ENCODE measurements around the gene HMOX1. TPM values are rescaled to one million over a fixed set of nuclear protein-coding genes. Genes with fewer than 3 reads are reported as not detected.
A peak's percentile ranks its signal among the peaks of the same experiment; 100 is the strongest.

Gene HMOX1, protein sequence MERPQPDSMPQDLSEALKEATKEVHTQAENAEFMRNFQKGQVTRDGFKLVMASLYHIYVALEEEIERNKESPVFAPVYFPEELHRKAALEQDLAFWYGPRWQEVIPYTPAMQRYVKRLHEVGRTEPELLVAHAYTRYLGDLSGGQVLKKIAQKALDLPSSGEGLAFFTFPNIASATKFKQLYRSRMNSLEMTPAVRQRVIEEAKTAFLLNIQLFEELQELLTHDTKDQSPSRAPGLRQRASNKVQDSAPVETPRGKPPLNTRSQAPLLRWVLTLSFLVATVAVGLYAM
- total RNA-seq: 1 to 10 TPM in 1 of 2 experiments, under 1 TPM in 1; 0.88 to 6.0 TPM

DNA sequence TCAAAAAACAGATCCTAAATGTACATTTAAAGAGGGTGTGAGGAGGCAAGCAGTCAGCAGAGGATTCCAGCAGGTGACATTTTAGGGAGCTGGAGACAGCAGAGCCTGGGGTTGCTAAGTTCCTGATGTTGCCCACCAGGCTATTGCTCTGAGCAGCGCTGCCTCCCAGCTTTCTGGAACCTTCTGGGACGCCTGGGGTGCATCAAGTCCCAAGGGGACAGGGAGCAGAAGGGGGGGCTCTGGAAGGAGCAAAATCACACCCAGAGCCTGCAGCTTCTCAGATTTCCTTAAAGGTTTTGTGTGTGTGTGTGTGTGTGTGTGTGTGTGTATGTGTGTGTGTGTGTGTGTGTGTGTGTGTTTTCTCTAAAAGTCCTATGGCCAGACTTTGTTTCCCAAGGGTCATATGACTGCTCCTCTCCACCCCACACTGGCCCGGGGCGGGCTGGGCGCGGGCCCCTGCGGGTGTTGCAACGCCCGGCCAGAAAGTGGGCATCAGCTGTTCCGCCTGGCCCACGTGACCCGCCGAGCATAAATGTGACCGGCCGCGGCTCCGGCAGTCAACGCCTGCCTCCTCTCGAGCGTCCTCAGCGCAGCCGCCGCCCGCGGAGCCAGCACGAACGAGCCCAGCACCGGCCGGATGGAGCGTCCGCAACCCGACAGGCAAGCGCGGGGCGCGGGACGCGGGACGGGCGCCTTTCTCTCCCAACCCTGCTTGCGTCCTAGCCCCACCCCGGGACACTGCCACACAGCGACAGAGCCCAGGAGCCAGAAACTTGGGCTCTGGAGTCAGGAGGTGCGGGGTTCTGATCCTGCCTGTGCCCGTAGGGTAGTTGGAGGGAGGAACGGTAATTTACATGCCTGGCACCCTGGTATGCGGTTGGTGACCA, at the start of gene HMOX1:
HMOX1 (plus strand) TSS at position 560 of the 887 bp plus-strand sequence; CDS start at position 638, 78 bp downstream.
- Mint-ChIP-seq H3K36me3 (no peaks in the 10 kb centered on the region), H3K4me3 (peak within 1 kb of the TSS; percentile 58), H3K9me3 (ENCODE audit: low read depth) (no peaks in the 10 kb centered on the region), H3K27me3 (peaks cover 33% of the 10 kb centered on the region), H3K27ac (peak within 1 kb of the TSS; percentile 28), H3K4me1 (peaks cover 23% of the 10 kb centered on the region)
- CTCF ChIA-PET: interaction anchor here (0.8 to 1.2 kb wide), 2 partner anchors 30 to 114 kb away, joined by 3 to 4 read pairs; no protein-coding TSS in a partner anchor
- DNase-seq (peak; percentile 79), ATAC-seq (peak; percentile 93)

DNA sequence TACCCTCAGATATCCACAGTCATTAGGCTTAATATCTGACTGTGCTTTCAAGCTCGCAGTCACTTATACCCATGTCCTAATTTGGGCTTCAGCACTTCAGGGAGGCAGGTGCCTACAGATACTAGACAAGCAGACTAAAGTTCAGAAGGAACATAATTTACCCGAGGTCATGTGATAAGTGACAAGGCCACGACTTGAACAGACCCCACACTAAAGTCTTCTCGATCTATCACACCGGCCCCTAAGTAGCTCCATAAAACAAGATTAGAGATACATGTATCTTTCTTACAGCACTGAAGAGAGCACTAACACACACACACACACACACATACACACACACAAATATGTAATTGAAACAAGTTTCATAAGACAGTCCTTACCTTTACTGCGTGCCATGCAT, 48.6 kb upstream of the HMOX1 start:
- H3K4me3 Mint-ChIP-seq: no peak overlapping the region
- H3K36me3 Mint-ChIP-seq: peaks cover 2% of the 10 kb centered on the region
- H3K9me3 Mint-ChIP-seq (ENCODE audit: low read depth): no peaks in the 10 kb centered on the region
- ATAC-seq (no peak), DNase-seq (no peak)
- H3K27ac Mint-ChIP-seq: no peak overlapping the region
- H3K27me3 Mint-ChIP-seq: no peaks in the 10 kb centered on the region
- H3K4me1 Mint-ChIP-seq: peaks cover 42% of the 10 kb centered on the region
- CTCF ChIA-PET: interaction anchor here (0.6 to 2.0 kb wide), 3 partner anchors 9 to 615 kb away, joined by 3 to 4 read pairs (median 3); no protein-coding TSS in a partner anchor

DNA sequence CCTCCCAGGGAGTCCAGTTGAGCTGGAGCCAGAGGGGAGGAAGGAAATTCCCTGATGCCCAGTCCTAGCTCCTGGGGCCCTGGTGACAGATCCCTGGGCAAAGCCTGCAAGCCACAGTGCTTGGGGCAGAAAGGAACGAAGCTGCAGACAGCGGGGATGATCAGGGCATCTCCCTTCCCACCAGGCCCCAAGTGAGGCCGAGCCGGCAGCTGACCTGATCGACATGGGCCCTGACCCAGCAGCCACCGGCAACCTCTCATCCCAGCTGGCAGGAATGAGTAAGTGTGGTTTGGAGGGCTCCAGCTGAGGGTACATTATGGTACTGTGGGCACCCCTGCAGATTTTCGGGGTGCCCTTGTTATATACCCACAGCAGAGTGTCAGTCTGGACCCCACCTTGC, 47.7 kb upstream of the HMOX1 start:
- DNase-seq (no peak), ATAC-seq (no peak)
- Mint-ChIP-seq H3K9me3 (ENCODE audit: low read depth) (no peaks in the 10 kb centered on the region), H3K27me3 (no peaks in the 10 kb centered on the region), H3K27ac (no peak overlapping the region), H3K4me3 (no peak overlapping the region), H3K4me1 (peaks cover 41% of the 10 kb centered on the region), H3K36me3 (peaks cover 2% of the 10 kb centered on the region)
- CTCF ChIA-PET: interaction anchor here (0.6 to 0.8 kb wide), 2 partner anchors 71 to 728 kb away, joined by 3 read pairs; no protein-coding TSS in a partner anchor

DNA sequence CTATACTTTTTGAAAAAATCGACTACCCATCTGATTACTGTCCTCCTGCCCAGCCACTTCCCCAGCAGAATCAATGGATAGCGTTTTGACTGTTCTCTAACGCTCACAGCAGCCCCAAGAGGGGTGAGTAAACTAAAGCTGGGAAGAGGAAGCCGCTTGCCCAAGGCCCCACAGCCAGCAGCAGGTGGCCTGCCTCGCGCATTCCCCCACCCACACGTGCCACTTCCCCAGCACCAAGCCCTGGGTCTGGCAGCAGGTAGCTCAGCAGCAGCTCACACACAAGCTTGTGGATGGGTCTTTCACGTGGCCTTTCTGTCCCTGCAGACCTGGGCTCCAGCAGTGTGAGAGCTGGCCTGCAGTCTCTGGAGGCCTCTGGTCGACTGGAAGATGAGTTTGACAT, 46.9 kb upstream of the HMOX1 start:
- Mint-ChIP-seq H3K4me3 (no peak overlapping the region), H3K36me3 (peaks cover 2% of the 10 kb centered on the region), H3K27ac (peak overlapping the region; percentile 31), H3K9me3 (ENCODE audit: low read depth) (no peaks in the 10 kb centered on the region), H3K27me3 (no peaks in the 10 kb centered on the region), H3K4me1 (peaks cover 37% of the 10 kb centered on the region)
- DNase-seq: no peak
- CTCF ChIA-PET: interaction anchor here (0.8 to 1.2 kb wide), 2 partner anchors 9 to 70 kb away, joined by 3 read pairs; no protein-coding TSS in a partner anchor
- ATAC-seq: no peak

DNA sequence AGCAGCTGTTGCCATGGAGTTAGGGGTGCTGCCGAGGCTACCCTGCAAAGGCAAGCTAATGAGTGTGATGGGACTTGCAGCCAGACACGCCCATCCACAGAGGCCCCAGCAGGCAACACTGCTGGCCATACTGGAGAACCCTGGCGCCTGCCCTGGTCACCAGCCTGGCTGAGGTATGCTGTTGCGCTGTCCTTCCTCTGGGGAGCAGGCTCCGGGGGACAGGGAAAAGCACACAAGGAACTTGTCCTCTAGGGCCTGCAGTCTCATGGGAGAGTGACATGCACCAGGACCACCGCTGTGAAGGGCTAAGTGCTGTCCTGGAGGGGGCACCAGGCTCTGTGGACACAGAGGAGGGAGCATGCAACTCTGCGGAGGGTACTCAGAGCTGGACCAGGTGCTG, 45.4 kb upstream of the HMOX1 start:
- H3K36me3 Mint-ChIP-seq: peaks cover 1% of the 10 kb centered on the region
- H3K27ac Mint-ChIP-seq: peak overlapping the region; percentile 65
- CTCF ChIA-PET: no interaction called here

DNA sequence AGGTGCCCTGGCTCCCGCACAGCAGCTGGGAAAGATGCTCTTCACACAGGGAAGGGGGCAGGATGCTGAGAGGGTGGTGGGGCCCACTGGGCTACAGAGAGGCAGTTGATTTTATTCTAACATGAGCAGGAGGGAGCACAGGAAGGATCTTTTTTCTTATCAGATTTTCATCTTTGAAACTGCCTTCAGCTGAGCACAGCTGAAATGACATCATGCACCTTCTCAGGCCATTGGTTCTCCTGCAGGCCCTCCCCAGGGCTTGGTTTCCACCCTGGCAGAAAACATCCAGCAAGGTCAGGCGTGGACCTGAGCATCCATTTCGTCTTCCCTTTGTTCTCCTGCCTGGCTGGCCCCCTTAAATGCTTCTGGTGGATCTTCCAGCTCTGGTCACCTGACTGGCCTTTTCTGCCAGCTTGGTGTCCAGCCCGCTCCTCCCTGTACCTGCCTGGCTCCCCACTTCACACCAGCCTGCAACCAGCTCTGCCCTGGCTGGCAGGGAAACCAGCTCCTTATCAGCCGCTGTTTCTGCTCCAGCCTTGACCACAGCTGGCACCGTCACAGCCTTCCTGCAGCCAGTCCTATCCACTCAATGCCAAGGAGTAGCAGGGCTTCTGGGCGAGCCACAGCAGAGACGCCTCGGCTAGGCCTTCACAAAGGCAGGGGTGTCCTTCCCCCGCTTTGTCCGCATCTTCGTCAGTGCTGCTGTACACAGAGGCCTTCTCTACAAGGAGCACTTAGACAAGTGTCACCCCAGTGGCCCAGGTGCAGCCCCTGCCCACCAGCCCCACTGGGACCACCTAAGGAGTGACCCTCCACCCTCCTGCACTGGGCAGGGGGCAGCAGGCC, 44.7 kb upstream of the HMOX1 start:
- Mint-ChIP-seq H3K27ac (peak overlapping the region; percentile 65), H3K4me3 (no peak overlapping the region), H3K9me3 (ENCODE audit: low read depth) (no peaks in the 10 kb centered on the region), H3K4me1 (peaks cover 19% of the 10 kb centered on the region), H3K27me3 (no peaks in the 10 kb centered on the region), H3K36me3 (peaks cover 1% of the 10 kb centered on the region)
- DNase-seq: no peak
- CTCF ChIA-PET: no interaction called here
- peak; percentile 59 for ATAC-seq

More for the DNA sequence above, 45.4 kb upstream of the HMOX1 start:
- DNase-seq (no peak), ATAC-seq (no peak)
- H3K4me3 Mint-ChIP-seq: no peak overlapping the region
- H3K9me3 Mint-ChIP-seq (ENCODE audit: low read depth): no peaks in the 10 kb centered on the region
- H3K4me1 Mint-ChIP-seq: peaks cover 22% of the 10 kb centered on the region
- no peaks in the 10 kb centered on the region for H3K27me3 Mint-ChIP-seq

DNA sequence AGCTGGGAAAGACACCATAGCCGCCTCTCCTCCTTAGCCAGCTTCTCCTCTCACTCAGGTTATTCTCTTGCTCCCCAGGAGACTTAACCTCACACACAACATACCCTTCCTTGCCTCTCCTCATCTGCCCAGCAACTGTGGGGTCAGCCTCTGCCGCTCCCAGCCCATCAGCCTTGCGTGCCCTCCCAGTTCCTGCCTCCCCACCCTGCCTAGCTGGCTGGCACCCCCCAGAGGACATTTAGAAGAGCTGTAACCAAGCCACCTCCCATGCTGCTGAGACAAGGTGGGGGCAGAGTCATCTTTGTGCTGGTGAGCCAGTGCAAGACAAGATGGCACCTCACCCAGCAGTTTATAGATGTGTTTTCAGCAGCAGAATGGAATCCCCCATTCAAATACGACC, 43.0 kb upstream of the HMOX1 start:
- Mint-ChIP-seq H3K9me3 (ENCODE audit: low read depth) (no peaks in the 10 kb centered on the region), H3K36me3 (peaks cover 1% of the 10 kb centered on the region), H3K4me3 (no peak overlapping the region), H3K27ac (no peak overlapping the region), H3K4me1 (peaks cover 18% of the 10 kb centered on the region), H3K27me3 (no peaks in the 10 kb centered on the region)
- DNase-seq: no peak
- CTCF ChIA-PET: no interaction called here
- peak; percentile 34 for ATAC-seq

DNA sequence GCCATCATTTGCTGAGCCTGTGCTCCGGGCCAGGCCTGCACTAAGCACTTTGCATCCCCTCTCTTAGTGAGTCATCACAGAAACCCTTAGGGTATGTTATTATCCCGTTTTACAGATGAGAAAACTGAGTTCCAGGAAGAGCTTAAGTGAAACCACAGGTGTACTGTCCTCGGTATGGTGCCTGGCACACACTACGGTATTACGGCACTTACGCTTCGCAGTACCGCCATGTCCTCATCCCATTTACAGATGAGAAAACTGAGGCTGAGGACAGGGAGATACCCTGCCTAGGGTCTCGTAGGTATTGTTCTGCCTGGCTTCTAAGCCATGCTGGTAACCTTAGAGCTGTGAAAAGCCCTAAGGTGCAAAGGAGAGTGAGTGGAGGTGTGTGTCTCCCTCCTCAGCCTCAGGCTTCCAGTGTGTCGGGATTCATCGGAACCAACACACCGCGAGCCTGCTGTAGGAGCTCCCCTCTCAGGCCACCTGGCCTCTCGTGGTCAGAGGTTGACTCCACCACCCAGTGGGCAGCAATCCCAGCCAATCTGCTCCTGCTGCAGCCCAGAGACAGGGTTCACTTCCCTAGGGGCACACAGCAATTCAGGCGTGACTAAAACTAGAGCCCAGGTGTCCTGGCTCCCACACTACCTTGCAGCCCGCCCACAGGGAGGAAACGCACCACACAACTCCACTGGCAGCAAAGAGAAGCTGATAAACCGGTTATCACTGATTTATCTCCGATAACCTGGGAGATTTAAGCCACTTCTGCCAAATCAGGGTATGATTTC, 39.6 kb upstream of the HMOX1 start:
- no peak for DNase-seq
- H3K4me3 Mint-ChIP-seq: no peak overlapping the region
- CTCF ChIA-PET: interaction anchor here (0.7 to 1.6 kb wide), 2 partner anchors 9 to 10 kb away, joined by 3 read pairs; no protein-coding TSS in a partner anchor
- peaks cover 4% of the 10 kb centered on the region for H3K4me1 Mint-ChIP-seq
- no peak overlapping the region for H3K27ac Mint-ChIP-seq
- H3K27me3 Mint-ChIP-seq: no peaks in the 10 kb centered on the region
- peaks cover 1% of the 10 kb centered on the region for H3K36me3 Mint-ChIP-seq
- no peak for ATAC-seq
- no peaks in the 10 kb centered on the region for H3K9me3 Mint-ChIP-seq (ENCODE audit: low read depth)

DNA sequence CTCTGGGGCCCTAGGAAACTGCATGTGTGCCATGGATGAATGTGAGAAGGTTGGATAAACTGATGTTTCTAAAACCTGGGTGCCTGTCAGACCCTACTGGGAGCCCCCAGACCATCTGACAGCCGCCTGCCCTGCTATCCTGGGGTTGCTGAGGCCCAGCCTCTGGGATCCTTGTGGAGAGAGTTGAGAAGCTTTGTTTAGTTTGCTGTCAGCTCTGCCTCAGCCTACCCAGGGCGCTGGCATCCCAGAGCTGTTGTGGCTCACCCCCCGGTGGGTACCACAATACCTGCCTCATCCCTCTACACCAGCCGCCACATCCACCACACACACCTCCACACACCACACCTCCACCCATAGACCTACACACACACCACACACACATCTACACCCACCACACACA, 38.5 kb upstream of the HMOX1 start:
- Mint-ChIP-seq H3K4me3 (no peak overlapping the region), H3K9me3 (ENCODE audit: low read depth) (no peaks in the 10 kb centered on the region), H3K27ac (no peak overlapping the region), H3K27me3 (no peaks in the 10 kb centered on the region), H3K4me1 (peaks cover 2% of the 10 kb centered on the region), H3K36me3 (peaks cover 1% of the 10 kb centered on the region)
- DNase-seq: no peak
- ATAC-seq: no peak
- CTCF ChIA-PET: no interaction called here

DNA sequence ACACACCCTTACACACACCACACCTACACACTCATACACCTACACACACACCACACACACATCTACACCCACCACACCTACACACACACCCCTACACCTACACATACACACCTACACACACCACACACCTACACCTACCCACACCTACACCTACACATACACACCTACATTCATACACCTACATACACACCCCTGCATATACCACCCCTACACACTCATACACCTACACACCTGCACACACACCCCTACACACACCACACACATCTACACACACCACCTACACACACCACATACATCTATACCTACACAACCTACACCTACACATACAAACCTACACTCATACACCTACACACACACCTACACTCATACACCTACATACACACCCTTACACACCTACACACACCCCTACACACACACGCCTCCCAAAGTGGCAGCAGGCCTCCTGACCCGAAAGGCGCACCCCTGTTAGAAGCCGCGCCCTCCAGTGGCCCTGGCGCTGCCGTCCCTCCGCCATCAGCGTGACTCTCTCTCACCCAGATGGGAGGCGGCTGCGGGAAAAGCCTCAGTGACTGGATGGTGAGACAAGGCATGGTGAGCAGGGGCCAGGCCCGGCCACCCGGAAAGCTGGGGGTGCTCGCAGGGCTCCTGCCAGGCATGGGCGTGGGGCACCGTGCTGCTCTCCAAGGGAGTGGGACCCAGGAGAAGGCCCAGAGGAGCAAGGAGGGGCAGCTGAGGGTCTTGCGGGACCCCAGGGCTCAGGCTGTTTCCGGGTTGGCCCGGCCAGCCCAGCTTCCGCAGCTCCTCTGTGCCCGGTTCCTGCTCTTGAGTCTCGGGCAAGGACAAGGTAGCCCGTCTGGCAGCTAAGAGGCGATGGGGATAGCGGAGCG, 37.0 kb upstream of the HMOX1 start:
- H3K4me1 Mint-ChIP-seq: peaks cover 2% of the 10 kb centered on the region
- ATAC-seq: no peak
- H3K27me3 Mint-ChIP-seq: no peaks in the 10 kb centered on the region
- CTCF ChIA-PET: interaction anchor here (0.9 kb wide), 1 partner anchor 15 kb away, joined by 3 read pairs; no protein-coding TSS in a partner anchor
- no peaks in the 10 kb centered on the region for H3K9me3 Mint-ChIP-seq (ENCODE audit: low read depth)
- peaks cover 1% of the 10 kb centered on the region for H3K36me3 Mint-ChIP-seq
- H3K4me3 Mint-ChIP-seq: no peak overlapping the region
- no peak for DNase-seq
- no peak overlapping the region for H3K27ac Mint-ChIP-seq

DNA sequence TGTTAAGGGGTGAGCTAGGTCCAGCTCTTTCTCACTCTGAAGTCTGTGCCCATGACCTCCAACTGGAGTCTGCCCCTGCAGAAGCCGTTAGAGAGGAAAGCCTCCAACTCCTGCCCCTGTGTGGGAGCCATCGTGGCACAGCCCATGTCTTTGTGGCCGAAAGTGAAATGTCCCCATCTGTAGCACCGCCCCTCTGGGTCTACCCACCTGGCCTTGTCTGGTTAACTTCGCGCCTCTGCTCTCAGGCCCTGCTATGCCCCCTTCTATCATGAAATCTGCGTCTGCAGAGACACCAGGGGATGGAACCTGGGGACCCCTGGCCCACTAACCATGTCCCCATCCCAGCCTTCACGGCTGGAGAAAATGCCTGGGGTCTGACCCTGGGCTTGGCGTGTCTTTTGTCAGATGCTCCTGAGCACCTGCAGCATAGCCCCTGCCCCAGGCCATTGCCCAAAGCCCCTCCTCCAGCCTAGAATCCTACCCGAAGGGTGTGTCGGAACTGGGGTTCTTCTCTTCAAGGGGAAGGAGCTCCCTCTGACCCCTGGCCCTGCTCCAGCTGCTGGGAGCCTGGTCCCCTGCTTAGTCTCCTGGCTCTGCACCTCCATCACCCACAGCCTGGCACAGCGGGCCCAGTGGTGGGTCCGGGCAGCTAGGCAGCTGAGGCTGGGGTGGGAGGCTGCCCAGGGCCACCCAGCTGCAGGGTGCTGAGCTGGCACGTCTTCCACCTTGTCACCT, 35.8 kb upstream of the HMOX1 start:
- CTCF ChIA-PET: interaction anchor here (0.9 kb wide), 1 partner anchor 14 kb away, joined by 3 read pairs; no protein-coding TSS in a partner anchor
- no peak overlapping the region for H3K27ac Mint-ChIP-seq
- peaks cover 2% of the 10 kb centered on the region for H3K4me1 Mint-ChIP-seq

More for the DNA sequence above, 35.8 kb upstream of the HMOX1 start:
- no peak for DNase-seq
- Mint-ChIP-seq H3K27me3 (no peaks in the 10 kb centered on the region), H3K36me3 (peaks cover 1% of the 10 kb centered on the region), H3K9me3 (ENCODE audit: low read depth) (no peaks in the 10 kb centered on the region), H3K4me3 (no peak overlapping the region)
- ATAC-seq: no peak

Measured in activated CD8-positive, alpha-beta memory T cell treated with anti-CD3 and anti-CD28 coated beads, Interleukin-2, amount 10 ng/mL, durations not matched to agents 7 days and 5 days (primary cell).